Erythroblast (primary cell): ENCODE results near the gene MLST8.

Source experiments
- DNase-seq, 2 experiments: peaks; one replicate each; lab custom pipeline; 2025; lab: John Stamatoyannopoulos, UW
- GATA1 ChIP-seq: IDR thresholded peaks from 2 replicates; pipeline ENCODE4 v1.6.1; 2011; ENCODE audit warnings: low read depth, mild to moderate bottlenecking, control low read depth, low read length, moderate library complexity
- POLR2A ChIP-seq: IDR thresholded peaks from 2 replicates; pipeline ENCODE4 v1.6.1; 2011; ENCODE audit warnings: mild to moderate bottlenecking, low read length

The MLST8 gene

GRCh38 chr16:2166263-2167067, 38.8 kb upstream of the MLST8 start:
- no peak for DNase-seq
- TF ChIP-seq GATA1 (no peak), POLR2A (no peak)

GRCh38 chr16:2167068-2167638, 38.1 kb upstream of the MLST8 start:
- no peak for DNase-seq
- no peak for TF ChIP-seq GATA1
- no peak for TF ChIP-seq POLR2A

- no peak for TF ChIP-seq GATA1
- no peak for TF ChIP-seq POLR2A
- DNase-seq: no peak
These were observed 35.2 kb upstream of the MLST8 start for GRCh38 chr16:2170080-2170479.

GRCh38 chr16:2170587-2171435, 34.4 kb upstream of the MLST8 start:
- TF ChIP-seq GATA1: no peak
- TF ChIP-seq POLR2A: no peak
- no peak for DNase-seq

GRCh38 chr16:2171601-2172178, 33.6 kb upstream of the MLST8 start:
- no peak for TF ChIP-seq GATA1
- TF ChIP-seq POLR2A: no peak
- DNase-seq: no peak

GRCh38 chr16:2172688-2173335, 32.4 kb upstream of the MLST8 start:
- no peak for TF ChIP-seq GATA1
- TF ChIP-seq POLR2A: no peak

GRCh38 chr16:2173366-2173765, 31.9 kb upstream of the MLST8 start:
- TF ChIP-seq POLR2A (no peak), GATA1 (no peak)
- DNase-seq: no peak

More at GRCh38 chr16:2172688-2173335, 32.4 kb upstream of the MLST8 start:
- no peak for DNase-seq

- DNase-seq: no peak
- TF ChIP-seq GATA1: no peak
- TF ChIP-seq POLR2A: no peak
These were observed 31.3 kb upstream of the MLST8 start for GRCh38 chr16:2173916-2174315.

GRCh38 chr16:2174396-2175131, 30.7 kb upstream of the MLST8 start:
- DNase-seq: no peak
- no peak for TF ChIP-seq GATA1

- DNase-seq: no peak
- TF ChIP-seq POLR2A (no peak), GATA1 (no peak)
These were observed 29.8 kb upstream of the MLST8 start for GRCh38 chr16:2175454-2175853.

- DNase-seq: no peak
- TF ChIP-seq GATA1 (no peak), POLR2A (no peak)
These were observed 29.2 kb upstream of the MLST8 start for GRCh38 chr16:2176047-2176446.

- DNase-seq: no peak
- TF ChIP-seq POLR2A (no peak), GATA1 (no peak)
These were observed 28.2 kb upstream of the MLST8 start for GRCh38 chr16:2177101-2177500.
